ENCODE results near the gene TOP2B. TPM values are rescaled to one million over a fixed set of nuclear protein-coding genes. Genes with fewer than 3 reads are reported as not detected.
A peak's percentile ranks its signal among the peaks of the same experiment; 100 is the strongest.

TOP2B gene
- total and polyA plus RNA-seq, 9 of the 15 experiments (the other 6 are each of a cell fraction or from before 2014, with no cell fraction given) = 45.3 to 186 (median 134) TPM

DNA sequence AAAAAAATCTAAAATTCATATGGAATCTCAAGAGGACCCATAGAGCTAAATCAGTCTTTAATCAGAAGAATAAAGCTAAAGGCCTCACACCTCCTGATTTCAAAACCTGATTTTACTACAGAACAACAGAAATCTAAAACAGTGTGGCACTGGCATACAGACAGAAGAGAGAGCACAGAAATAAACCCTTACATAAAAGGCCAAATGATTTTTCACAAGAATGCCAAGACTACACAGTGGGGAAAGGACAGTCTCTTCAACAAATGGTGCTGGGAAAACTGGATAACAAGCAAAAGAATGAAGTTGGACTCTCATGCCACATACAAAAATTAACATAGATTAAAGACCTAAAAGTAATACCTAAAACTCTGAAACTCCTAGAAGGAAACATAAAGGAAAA is 10.1 kb downstream of the TOP2B start:
- no peak for TF ChIP-seq RBM25 (IDR thresholded peaks at IDR 0.05; ENCODE audit: low read depth, low read length, severe bottlenecking)
- no peak for TF ChIP-seq ZBTB49 (CRISPR knock-in tag; IDR thresholded peaks at IDR 0.05; ENCODE audit: borderline replicate concordance)
- TF ChIP-seq PHF21A (IDR thresholded peaks at IDR 0.05; ENCODE audit: borderline replicate concordance, low read depth) = no peak
- H3K9me3 ChIP-seq (replicated peaks; ENCODE audit: control insufficient read depth, insufficient read depth, low read depth, low read length) = no peaks in the 10 kb centered on the region
- H3K27me3 ChIP-seq (ENCODE audit: control insufficient read depth in 2 of 2, insufficient read depth in 2 of 2, low read length in 2 of 2) = no peaks in the 10 kb centered on the region
- H3K4me2 ChIP-seq (ENCODE audit: insufficient read depth, low read length) = no peak overlapping the region
- POLR2A ChIA-PET = interaction anchor here (0.5 to 0.7 kb wide), 2 partner anchors 14 to 118 kb away, joined by 3 to 4 read pairs; no protein-coding TSS in a partner anchor
- H2AFZ ChIP-seq (ENCODE audit: low read depth, low read length) = no peak overlapping the region
- no peaks in the 10 kb centered on the region for H3K9me1 ChIP-seq (ENCODE audit: control insufficient read depth, insufficient read depth, low read length)
- H3K27ac ChIP-seq (ENCODE audit: extremely low read depth, low read depth, low read length) = no peak overlapping the region
- in situ Hi-C loops (cut with MboI) = no loop called here
- DNase-seq (ENCODE audit: extremely low read depth in 1 of 4, low spot score in 3 of 4) = no peak
- H3K79me2 ChIP-seq (ENCODE audit: control insufficient read depth, insufficient read depth, low read length) = peaks cover 98% of the 10 kb centered on the region
- CTCF ChIA-PET (ENCODE audit: low intra/inter-chr PET ratio) = no interaction called here
- no peaks in the 10 kb centered on the region; a peak in 2 of 5 replicates for H3K4me1 ChIP-seq (replicated peaks in 1 of 2; ENCODE audit: control insufficient read depth in 2 of 2, insufficient read depth in 2 of 2, low read length in 2 of 2)
- no peak for ATAC-seq
- intact Hi-C loops (cut with micrococcal nuclease) = no loop called here
- no peak overlapping the region for H3K4me3 ChIP-seq
- H4K20me1 ChIP-seq (replicated peaks; ENCODE audit: control insufficient read depth, insufficient read depth, low read length) = peaks cover 5% of the 10 kb centered on the region; the same call in 1 of the 2 replicates
- no peaks in the 10 kb centered on the region; the same call in 2 of the 3 replicates for H3K36me3 ChIP-seq (ENCODE audit: control insufficient read depth, insufficient read depth, low read length)
- FAIRE-seq = peak; percentile 42
- no TSS peak for BruUV-seq (replicated peaks)
- no peak overlapping the region for H3K9ac ChIP-seq (ENCODE audit: insufficient read depth in 1 of 2, low read depth in 2 of 2, low read length in 2 of 2)

GRCh38 chr3:25653322-25653721 is 11.4 kb downstream of the TOP2B start:
- Histone ChIP-seq H3K4me3 (no peak overlapping the region), H4K20me1 (replicated peaks; ENCODE audit: control insufficient read depth, insufficient read depth, low read length) (no peaks in the 10 kb centered on the region), H3K27me3 (ENCODE audit: control insufficient read depth in 2 of 2, insufficient read depth in 2 of 2, low read length in 2 of 2) (no peaks in the 10 kb centered on the region), H3K36me3 (ENCODE audit: control insufficient read depth, insufficient read depth, low read length) (no peaks in the 10 kb centered on the region; the same call in 2 of the 3 replicates), H3K9me3 (replicated peaks; ENCODE audit: control insufficient read depth, insufficient read depth, low read depth, low read length) (no peaks in the 10 kb centered on the region), H3K9me1 (ENCODE audit: control insufficient read depth, insufficient read depth, low read length) (no peaks in the 10 kb centered on the region), H3K4me2 (ENCODE audit: insufficient read depth, low read length) (no peak overlapping the region), H2AFZ (ENCODE audit: low read depth, low read length) (no peak overlapping the region), H3K27ac (ENCODE audit: extremely low read depth, low read depth, low read length) (no peak overlapping the region), H3K9ac (ENCODE audit: insufficient read depth in 1 of 2, low read depth in 2 of 2, low read length in 2 of 2) (no peak overlapping the region), H3K79me2 (ENCODE audit: control insufficient read depth, insufficient read depth, low read length) (peaks cover 98% of the 10 kb centered on the region), H3K4me1 (replicated peaks in 1 of 2; ENCODE audit: control insufficient read depth in 2 of 2, insufficient read depth in 2 of 2, low read length in 2 of 2) (no peaks in the 10 kb centered on the region; a peak in 2 of 5 replicates)
- FAIRE-seq (no peak), ATAC-seq (no peak), DNase-seq (ENCODE audit: extremely low read depth in 1 of 4, low spot score in 3 of 4) (no peak)
- intact Hi-C loops (cut with micrococcal nuclease) = no loop called here
- TF ChIP-seq TRIM28 (IDR thresholded peaks at IDR 0.05) (no peak), LARP7 (IDR thresholded peaks at IDR 0.05) (no peak), TSHZ1 (CRISPR knock-in tag; IDR thresholded peaks at IDR 0.05) (no peak), RAD21 (CRISPR knock-in tag; conservative IDR thresholded peaks at IDR 0.05 in 1 of 2, IDR thresholded peaks at IDR 0.05 in 1 of 2) (no peak), MXI1 (IDR thresholded peaks at IDR 0.05; ENCODE audit: low read depth, low read length) (no peak), ZNF707 (CRISPR knock-in tag; conservative IDR thresholded peaks at IDR 0.05) (no peak)
- 92% methylated on average over 3 of the region's 3 CpGs for WGBS (ENCODE audit: insufficient coverage, low coverage, missing lambda C conversion rate)
- ChIA-PET CTCF (ENCODE audit: low intra/inter-chr PET ratio) (no interaction called here), POLR2A (no interaction called here)
- in situ Hi-C loops (cut with MboI) = no loop called here
- BruUV-seq (replicated peaks) = no TSS peak
